Measurements from ENCODE around the gene CCDC15. TPM values are rescaled to one million over a fixed set of nuclear protein-coding genes. Genes with fewer than 3 reads are reported as not detected.

The CCDC15 gene
- total and polyA plus RNA-seq, 2 of the 13 experiments (the other 11 are each of a cell fraction or from before 2014, with no cell fraction given): 2.2 to 4.6 TPM

GRCh38 chr11:124935548-124936514 is 18.2 kb upstream of the CCDC15 start, which contains the start of gene HEPACAM (continued):
- TF ChIP-seq KAT2B (IDR thresholded peaks at IDR 0.05; ENCODE audit: borderline replicate concordance, low read depth, low read length) (no peak), ZNF768 (CRISPR knock-in tag; IDR thresholded peaks at IDR 0.05) (peak; percentile 69), ZNF331 (CRISPR knock-in tag; IDR thresholded peaks at IDR 0.05) (peak; percentile 63; the same call in 1 of the 2 replicates), GATAD1 (CRISPR knock-in tag; IDR thresholded peaks at IDR 0.05) (0 out of 2 replicates have a peak, but pooled peaks have one; percentile 17), ZFX (CRISPR knock-in tag; IDR thresholded peaks at IDR 0.05; ENCODE audit: low read depth) (peak; percentile 46), ZSCAN21 (CRISPR knock-in tag; IDR thresholded peaks at IDR 0.05; ENCODE audit: borderline replicate concordance) (0 out of 2 replicates have a peak, but pooled peaks have one; percentile 26), ESRRA (CRISPR knock-in tag; IDR thresholded peaks at IDR 0.05; ENCODE audit: low read depth) (no peak), TSC22D2 (CRISPR knock-in tag; IDR thresholded peaks at IDR 0.05; ENCODE audit: borderline replicate concordance) (peak; percentile 37; the same call in 1 of the 2 replicates), RBFOX2 (IDR thresholded peaks at IDR 0.05; ENCODE audit: low read depth, low read length) (peak; percentile 65), HNF1B (CRISPR knock-in tag; IDR thresholded peaks at IDR 0.05) (0 out of 2 replicates have a peak, but pooled peaks have one; percentile 37), GABPA (IDR thresholded peaks at IDR 0.05; ENCODE audit: low read depth, low read length) (no peak), GABPA (CRISPR knock-in tag; IDR thresholded peaks at IDR 0.05; ENCODE audit: low read depth) (0 out of 2 replicates have a peak, but pooled peaks have one; percentile 3), SRSF1 (optimal IDR thresholded peaks at IDR 0.05; ENCODE audit: low read depth, low read length) (no peak), BRD4 (CRISPR knock-in tag; IDR thresholded peaks at IDR 0.05) (peak; percentile 68; the same call in 1 of the 2 replicates), ZNF567 (CRISPR knock-in tag; IDR thresholded peaks at IDR 0.05; ENCODE audit: borderline replicate concordance) (no peak), CBX5 (CRISPR knock-in tag; IDR thresholded peaks at IDR 0.05; ENCODE audit: borderline replicate concordance) (0 out of 2 replicates have a peak, but pooled peaks have one; percentile 21), TAF1 (CRISPR knock-in tag; IDR thresholded peaks at IDR 0.05) (peak; percentile 68), SAP130 (CRISPR knock-in tag; IDR thresholded peaks at IDR 0.05; ENCODE audit: low read depth) (peak; percentile 50), CREB3 (CRISPR knock-in tag; IDR thresholded peaks at IDR 0.05) (0 out of 2 replicates have a peak, but pooled peaks have one; percentile 40), NR2F6 (IDR thresholded peaks at IDR 0.05) (no peak), NR2F6 (CRISPR knock-in tag; IDR thresholded peaks at IDR 0.05) (no peak), FLYWCH1 (CRISPR knock-in tag; IDR thresholded peaks at IDR 0.05) (0 out of 2 replicates have a peak, but pooled peaks have one; percentile 60)
- TF ChIP-seq, protein P1, sequence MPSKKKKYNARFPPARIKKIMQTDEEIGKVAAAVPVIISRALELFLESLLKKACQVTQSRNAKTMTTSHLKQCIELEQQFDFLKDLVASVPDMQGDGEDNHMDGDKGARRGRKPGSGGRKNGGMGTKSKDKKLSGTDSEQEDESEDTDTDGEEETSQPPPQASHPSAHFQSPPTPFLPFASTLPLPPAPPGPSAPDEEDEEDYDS (CRISPR knock-in tag; IDR thresholded peaks at IDR 0.05): peak; percentile 81
- TF ChIP-seq, protein P2, sequence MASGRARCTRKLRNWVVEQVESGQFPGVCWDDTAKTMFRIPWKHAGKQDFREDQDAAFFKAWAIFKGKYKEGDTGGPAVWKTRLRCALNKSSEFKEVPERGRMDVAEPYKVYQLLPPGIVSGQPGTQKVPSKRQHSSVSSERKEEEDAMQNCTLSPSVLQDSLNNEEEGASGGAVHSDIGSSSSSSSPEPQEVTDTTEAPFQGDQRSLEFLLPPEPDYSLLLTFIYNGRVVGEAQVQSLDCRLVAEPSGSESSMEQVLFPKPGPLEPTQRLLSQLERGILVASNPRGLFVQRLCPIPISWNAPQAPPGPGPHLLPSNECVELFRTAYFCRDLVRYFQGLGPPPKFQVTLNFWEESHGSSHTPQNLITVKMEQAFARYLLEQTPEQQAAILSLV (CRISPR knock-in tag; IDR thresholded peaks at IDR 0.05; ENCODE audit: borderline replicate concordance): 0 out of 2 replicates have a peak, but pooled peaks have one; percentile 62
- TF ChIP-seq, protein P3, sequence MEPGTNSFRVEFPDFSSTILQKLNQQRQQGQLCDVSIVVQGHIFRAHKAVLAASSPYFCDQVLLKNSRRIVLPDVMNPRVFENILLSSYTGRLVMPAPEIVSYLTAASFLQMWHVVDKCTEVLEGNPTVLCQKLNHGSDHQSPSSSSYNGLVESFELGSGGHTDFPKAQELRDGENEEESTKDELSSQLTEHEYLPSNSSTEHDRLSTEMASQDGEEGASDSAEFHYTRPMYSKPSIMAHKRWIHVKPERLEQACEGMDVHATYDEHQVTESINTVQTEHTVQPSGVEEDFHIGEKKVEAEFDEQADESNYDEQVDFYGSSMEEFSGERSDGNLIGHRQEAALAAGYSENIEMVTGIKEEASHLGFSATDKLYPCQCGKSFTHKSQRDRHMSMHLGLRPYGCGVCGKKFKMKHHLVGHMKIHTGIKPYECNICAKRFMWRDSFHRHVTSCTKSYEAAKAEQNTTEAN (CRISPR knock-in tag; conservative IDR thresholded peaks at IDR 0.05): 0 out of 2 replicates have a peak, but pooled peaks have one; percentile 41

All from HepG2 (cell line).